Activated CD8-positive, alpha-beta memory T cell treated with anti-CD3 and anti-CD28 coated beads, Interleukin-2, amount 50 U/mL, for 4 hours (primary cell): ENCODE results near the gene RITA1.
"Not testable (repeated sequence)": the region's sequence is repeated elsewhere in the genome, so short reads cannot be mapped to it uniquely, and the experiment has no call there.

ENCODE experiments used
- DNase-seq: peaks from one replicate; pipeline ENCODE4 v3.0.0-alpha.2; 2020

The RITA1 gene

DNA sequence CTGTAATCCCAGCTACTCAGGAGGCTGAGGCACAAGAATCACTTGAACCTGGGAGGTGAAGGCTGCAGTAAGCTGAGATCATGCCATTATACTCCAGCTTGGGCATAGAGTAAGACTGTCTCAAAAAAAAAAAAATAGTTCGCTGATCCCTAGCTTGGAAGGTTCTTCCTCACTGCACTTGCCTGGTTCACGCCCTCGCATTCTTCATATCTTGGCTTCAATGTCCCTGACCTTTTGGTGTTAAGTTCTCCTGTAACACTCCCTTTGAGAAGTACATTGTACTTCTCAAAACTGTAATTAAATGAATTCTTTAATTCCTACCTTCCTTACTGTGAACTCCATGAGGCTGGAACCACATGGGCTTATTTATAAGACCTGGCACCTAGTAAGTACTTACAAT lies 19.3 kb downstream of the RITA1 start:
- DNase-seq: no peak

DNA sequence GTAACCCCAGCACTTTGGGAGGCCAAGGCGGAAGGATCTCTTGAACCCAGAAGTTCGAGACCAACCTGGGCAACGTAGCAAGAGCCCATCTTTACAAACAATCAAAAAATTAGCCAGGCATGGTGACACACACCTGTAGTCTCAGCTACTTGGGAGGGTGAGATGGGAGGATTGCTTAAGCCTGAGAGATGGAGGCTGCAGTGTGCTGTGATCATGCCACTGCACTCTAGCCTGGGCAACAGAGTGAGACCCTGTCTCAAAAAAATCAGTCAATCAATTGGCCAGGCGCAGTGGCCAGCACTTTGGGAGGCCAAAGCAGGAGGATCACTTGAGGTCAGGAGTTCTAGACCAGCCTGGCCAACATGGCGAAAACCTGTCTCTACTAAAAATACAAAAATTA lies 21.3 kb downstream of the RITA1 start:
- DNase-seq: not testable (repeated sequence)

DNA sequence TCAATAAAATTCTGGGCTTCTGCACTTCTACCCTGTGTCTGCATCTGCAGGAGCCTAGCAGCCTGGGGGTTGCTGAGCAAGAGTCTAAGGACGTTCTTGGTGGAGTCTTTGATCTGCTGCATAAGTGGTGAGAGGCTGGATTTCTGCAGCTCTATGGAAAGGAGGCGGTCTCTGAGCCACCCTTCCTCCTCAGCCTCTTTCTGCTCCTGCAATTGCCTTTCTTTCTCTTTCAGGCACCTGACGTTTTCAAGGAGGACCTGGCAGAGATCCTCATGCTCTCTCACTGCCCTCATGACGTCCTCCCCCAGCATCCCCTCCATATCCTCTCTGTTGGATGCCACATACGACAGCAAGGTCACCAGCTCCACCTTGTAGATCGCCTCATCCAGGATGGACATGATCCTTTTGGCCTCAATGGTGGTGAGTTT lies 22.1 kb downstream of the RITA1 start:
- no peak for DNase-seq

DNA sequence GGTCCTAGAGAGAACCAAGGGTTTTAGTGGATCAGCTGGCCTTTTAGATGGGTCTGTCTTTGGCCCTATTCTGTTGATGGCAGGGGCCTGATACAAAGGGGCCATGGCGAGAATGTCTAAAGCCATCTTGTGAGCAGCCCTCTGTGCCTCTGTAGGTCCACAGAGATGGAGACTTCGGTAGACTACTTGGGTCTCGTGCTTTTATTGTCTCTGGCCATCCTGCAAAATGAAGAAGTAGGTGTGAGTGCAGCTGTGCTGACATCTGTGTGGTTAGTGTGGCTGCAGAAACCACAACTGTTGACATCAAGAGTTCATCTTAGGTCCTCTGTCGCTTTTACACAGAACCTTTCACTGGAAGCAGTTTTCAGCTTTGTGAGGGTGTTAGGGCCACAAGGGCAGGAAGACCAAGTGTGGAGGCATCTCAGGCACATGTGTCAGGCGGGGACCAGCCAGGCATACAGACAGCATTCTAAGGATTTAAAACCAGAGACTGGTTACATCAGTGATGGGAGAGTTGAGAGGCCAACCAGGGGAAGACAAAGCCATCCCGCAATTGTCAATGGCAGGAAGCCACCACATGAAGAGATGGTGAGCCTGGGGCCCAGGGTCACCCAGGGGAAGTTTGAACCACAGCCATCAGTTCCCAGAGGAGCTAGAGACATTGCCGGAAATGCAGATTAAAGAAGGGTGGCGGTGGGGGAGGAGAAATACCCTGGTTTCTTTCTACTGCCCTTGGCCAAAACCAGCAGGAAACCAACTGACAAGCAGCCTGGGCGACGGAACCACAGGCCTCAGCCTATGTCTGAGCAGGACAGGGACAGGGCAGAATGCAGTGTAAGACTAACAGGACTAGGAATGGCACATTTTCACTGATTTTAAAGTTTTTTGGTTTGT lies 22.8 kb downstream of the RITA1 start:
- peak; percentile 25 for DNase-seq

DNA sequence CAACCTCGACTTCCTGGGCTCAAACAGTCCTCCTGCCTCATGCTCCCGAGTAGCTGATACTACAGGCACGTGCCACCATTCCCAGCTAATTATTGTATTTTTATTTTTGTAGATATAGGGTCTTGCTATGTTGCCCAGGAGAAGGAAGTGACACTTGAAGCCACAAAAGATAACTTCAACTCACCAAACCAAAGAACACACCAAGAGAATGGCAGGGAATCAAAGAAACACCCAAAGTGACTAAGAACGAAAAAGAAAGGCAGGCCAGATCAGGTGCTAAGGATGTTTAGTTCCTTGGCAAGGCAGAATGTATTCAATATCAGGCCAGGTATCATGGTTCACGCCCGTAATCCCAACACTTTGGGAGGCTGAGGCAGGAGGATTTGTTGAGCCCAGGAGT lies 25.6 kb downstream of the RITA1 start:
- DNase-seq: no peak

DNA sequence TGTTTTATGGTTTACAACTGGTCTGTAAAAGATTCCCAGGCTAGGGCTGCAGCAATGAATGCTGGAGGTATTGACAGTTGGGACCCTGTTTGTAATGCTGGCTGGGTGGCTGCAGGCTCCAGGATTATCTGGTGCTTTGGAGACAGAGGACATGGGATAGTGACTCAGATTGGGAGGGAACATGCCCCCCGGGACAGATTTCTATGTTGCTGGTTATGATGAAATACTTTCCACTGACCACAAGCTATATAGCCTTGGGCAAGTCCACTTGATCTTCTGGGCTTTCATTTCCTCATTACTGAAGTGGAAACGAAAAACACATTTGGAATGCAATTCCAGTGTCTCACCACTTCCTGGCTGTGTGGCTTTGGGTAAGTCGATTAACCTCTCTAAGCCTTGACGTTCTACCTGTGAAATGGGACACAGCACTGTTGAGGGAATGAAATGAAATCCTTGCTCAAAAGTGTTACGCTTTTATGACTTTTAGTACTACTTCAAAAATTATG lies 29.4 kb downstream of the RITA1 start:
- DNase-seq: no peak

DNA sequence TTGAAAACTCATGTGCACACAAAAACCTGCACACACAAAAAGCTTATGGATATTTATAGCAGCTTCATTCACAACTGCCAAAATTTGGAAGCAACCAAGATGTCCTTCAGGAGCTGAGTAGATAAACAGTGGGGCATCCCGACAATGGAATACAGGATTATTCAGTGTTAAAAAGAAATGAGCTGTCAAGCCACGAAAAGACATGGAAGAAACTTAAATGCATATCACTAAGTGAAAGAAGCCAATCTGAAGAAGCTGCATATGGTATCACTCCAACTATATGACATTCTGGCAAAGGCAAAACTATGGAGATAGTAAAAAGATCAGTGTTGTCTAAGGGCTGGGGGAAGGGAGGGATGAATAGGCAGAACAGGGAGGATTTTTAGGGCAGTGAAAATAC lies 30.5 kb downstream of the RITA1 start:
- no peak for DNase-seq

DNA sequence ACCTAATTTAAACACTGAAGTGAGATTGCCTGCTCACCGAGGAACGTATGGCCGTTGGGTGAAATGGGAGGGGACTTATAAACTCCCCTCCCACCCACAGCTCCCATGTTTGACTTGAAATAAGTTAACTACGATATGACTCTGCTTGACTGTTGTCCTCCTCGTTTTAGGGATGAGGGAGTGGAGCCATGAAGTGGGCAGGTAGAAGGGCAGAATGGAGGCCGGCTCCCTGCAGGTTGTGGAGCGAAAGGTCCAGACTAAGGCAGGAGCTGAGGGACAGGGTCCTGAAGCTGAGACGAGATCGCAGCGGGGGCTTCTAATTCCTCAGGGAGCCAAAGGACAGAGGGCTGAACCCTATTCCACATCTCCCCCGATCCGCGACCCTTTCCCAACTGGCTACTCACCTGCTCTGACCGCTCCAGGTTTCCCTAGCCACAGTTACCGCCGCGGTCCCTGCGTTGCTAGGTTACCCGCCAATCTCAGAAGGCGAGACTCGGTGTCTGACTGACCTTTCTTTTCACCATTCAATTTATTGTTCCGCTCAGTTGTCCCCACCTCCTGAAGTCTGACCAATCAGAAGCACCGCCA lies 35.2 kb downstream of the RITA1 start:
- no peak for DNase-seq

DNA sequence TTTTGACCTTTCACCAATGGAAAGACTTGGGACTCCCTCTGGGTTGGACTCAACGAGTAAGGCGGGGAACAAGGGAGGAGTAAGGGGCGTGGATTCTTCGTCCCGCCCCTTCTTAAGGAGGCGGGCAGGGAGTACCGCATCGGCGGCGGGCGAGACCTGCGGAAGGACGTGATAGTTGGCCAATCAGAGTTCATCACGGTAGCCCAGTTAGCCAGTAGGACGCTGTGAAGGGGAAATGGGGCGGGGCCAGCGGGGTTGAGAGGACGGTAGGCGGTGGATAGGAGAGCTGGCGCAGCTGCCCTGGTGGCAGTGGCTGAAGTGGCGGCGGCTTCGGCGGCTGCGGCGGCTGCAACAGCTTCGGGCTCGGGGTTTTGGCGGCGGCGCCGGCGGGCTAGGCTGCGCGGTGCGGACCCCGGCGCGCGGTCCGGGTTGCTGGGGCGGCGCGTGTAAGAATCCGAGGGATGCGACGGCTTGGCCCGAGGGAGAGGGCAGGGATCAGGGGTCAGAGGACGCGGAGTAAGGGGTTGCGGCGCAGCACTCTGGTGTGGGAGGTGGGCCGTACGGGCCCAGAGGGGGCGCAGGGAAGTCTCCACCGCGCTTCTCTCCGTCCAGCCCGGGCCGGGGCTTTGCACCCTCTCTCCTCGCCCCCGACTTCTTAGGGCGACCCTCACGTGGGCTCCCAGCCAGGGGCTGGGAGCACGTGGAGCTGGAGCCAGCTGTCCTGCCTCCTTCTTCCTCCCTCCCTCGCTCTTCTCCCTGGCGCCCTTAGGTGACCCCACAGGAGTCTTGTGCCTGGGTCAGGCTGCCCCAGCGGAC lies 35.9 kb downstream of the RITA1 start, which contains the start of gene TPCN1:
Gene TPCN1, plus strand, starts transcription at position 284 of the 816 bp plus-strand sequence. CDS start 5,389 bp downstream, outside the sequence.
- peak; percentile 98 for DNase-seq

DNA sequence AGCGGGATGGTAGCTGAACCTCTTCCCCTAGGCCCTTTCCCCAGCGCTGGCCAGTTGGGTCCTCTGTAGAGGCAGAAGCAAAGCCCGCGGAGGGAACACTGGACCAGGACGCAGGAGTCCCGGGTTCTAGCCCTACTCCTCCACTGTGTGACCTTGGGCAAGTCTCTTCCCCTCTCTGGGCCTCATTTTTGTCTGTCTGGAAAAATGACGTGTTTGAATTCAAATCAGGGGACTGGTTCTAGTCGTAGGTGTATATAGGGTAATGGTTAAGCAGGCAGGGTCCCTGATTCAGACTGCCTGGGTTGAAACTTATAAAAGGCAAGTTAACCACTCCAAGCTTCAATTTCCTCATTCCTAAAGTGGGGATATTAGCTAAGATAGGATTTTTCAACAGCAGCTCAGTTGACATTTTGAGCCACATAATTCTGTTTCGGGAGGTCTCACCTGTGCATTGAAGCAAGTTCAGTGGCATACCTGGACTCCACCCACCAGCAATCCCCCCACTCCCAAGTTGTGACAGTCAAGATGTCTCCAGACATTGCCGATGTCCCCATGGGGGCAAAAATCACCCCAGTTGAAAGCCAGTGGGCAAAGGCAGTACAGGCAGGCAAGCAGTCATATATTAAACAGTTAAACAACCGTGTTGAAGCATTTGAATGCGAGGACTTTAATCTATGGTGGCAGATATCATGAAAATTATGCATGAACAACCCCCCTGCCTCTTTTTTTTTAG lies 36.6 kb downstream of the RITA1 start:
- no peak for DNase-seq

DNA sequence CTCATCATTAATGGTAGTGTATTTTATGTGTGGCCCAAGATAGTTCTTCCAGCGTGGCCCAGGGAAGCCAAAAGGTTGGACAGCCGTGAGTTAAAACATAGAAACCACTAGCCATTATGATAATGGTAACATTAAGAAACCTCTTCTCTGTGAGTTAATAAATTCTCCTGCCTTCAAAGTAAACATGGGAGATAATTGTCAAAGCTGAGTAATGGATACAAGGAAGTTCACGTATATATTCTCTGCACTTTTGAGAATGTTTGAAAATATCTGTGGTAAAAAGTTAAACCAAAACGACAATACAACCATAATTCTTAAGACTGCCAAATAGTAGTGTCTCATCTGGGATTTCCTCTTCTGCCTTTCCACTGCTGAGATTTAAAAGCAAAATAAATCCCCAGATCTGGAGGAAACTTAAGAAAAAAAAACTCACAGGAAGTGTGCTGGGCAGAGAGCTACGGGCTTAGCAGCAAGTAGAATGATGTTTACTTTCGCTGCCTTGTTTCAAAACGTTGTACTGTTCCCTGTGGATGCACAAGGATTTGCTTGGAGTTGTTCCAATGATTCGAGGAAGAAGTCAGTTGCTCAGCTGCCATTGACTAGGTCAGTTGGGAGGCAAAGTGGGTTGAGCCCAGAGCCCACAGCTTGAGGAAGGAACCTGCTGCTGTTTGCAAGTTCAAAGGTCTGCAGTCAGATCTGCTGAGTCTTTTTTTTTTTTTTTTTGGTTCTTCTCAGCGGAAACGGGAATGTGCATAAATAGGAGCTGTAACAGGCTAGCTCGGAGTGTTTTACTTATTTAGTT lies 37.4 kb downstream of the RITA1 start:
- DNase-seq: no peak

DNA sequence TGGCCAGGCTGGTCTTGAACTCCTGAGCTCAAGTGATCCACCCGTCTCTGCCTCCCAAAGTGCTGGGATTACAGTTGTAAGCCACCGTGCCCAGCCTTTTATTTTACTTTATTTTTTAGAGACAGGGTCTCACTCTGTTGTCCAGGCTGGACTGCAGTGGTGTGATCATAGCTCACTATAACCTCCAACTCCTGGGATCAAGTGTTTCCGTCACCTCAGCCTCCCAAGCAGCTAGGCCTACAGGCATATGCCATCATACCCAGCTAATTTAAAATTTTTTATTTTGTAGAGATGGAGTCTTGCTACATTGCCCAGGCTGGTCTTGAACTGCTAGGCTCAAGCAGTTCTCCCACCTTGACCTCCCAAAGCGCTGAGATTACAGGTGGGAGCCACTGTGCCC lies 39.4 kb downstream of the RITA1 start:
- DNase-seq: no peak

DNA sequence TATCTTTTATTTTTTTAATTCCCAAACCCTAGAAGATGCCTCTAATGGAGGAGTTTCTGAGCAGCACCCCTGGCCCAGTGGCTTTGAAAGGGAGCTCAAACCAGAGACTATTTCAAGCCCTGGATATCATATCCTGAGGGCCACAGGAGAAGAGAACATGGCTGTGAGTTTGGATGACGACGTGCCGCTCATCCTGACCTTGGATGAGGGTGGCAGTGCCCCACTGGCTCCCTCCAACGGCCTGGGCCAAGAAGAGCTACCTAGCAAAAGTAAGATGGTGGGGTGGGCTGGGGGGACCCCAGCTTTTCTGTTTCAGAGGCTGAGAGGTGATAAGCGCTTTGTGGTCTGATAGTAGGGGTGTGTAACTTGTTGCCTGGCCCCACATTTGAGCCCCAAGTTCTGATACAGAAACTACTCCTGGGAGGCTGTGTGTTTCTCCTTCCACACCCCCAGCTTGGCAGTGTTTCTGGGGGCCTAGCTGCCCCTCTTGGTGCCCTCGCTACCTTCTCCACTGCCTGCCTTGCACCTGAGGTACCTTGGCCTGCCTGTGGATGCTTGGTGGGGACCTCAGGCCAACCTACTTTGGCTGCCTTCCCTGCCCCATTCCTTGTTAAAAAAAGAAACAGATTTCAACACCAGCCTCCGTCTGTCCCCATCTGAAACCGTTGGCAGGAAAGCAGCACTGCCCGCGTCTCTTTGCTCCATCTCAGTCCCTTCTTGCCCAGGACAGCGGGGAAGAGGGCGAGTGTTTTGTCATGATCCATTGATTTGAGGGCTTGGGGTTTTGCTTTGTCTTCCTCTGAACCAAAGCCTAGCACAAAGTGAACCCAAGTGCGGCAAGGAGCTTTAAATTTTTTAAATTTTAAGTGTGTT lies 41.4 kb downstream of the RITA1 start:
- no peak for DNase-seq

DNA sequence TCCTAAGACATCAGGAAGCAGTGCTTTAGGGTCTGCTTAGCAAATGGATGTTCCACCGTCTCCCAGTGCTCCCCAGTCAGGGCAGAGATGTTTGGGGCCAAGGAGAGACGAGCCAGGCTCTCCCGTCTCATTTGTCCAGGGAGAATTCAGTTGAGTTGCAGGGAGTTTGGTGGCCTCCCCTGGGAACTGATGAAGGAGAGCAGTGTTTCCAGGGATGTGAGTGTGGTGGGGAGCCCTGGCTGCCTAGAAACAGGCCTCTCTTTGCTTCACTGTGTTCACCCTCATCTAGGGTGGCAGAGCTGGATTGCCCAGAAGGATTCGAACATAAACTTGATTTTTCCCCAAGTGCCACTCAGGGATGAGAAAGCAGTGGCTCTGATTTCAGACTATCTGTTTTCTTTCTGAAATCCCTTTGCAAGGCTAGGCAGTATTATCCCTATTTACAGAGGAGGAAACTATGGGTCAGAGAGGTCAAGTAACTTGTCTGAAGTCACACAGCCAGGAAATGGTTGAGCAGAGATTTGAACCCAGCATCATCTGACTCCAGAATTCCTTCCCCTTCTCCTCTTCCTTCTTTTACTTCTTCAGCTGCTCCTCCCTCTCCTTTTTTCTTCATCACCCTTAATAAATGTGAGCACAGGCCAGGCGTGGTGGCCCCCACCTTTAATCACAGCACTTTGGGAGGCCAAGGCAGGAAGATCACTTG lies 42.3 kb downstream of the RITA1 start:
- DNase-seq: no peak

DNA sequence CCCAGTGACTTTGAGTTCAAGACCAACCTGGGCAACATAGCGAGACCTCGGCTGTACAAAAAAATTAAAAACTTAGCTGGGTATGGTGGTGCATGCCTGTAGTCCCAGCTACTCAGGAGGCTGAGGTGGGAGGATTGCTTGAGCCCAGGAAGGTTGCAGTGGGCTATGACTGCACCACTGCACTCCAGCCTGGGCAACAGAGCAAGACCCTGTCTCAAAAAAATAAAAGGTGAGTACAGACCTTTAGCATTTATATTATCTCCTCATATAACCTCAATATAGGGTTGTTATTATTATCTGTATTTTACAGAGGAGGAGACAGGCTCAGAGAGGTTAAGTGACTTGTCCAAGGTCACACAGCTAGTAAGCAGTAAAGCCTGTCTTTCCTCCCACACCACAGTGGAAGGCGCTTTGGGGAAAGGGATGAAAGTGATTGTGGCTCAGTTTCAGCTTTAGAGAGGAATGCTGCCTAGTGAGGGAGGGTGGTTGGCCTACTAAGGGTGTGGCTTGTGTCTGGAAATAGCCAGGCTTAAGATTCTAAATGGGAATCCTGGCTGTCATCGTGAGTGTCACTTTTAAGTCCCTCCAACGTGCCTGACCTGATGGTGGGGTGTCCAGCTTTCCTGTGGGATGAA lies 43.0 kb downstream of the RITA1 start:
- no peak for DNase-seq

DNA sequence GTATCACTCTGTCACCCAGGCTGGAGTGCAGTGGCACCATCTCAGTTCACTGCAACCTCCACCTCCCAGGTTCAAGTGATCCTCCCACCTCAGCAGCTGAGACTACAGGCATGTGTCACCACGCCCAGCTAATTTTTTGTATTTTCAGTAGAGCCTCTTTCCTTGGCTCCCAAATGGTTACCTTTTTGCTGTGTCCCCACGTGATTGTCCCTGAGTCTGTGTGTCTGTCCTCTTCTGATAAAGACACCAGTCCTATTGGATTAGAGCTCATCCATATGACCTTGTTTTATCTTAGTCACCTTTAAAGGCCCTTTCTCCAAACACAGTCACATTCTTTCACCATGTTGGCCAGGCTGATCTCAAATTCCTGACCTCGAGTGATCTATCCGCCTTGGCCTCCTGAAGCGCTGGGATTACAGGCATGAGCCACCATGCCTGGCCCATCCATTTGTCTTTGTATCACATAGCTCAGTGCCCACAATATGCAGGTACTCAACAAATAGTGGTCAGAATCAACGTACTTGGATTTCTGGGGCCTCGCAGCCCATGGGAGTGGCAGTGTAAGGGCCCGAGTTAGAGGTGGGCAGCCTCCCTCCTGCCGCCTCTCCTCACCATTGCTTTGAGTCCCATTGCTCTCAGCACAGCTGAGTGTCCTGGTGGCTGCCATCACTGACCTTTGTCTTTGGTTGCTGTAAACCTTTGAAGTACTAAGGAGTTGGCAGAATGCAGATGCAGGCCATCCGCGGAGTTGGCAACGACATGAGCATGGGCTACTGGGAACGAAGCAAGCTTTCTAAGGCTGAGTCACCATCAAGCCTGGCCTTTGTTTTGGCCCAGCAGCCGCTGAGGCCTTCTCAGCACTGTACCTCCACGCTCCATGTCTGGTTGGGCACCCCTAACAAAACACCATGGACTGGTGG lies 45.1 kb downstream of the RITA1 start:
- no peak for DNase-seq

DNA sequence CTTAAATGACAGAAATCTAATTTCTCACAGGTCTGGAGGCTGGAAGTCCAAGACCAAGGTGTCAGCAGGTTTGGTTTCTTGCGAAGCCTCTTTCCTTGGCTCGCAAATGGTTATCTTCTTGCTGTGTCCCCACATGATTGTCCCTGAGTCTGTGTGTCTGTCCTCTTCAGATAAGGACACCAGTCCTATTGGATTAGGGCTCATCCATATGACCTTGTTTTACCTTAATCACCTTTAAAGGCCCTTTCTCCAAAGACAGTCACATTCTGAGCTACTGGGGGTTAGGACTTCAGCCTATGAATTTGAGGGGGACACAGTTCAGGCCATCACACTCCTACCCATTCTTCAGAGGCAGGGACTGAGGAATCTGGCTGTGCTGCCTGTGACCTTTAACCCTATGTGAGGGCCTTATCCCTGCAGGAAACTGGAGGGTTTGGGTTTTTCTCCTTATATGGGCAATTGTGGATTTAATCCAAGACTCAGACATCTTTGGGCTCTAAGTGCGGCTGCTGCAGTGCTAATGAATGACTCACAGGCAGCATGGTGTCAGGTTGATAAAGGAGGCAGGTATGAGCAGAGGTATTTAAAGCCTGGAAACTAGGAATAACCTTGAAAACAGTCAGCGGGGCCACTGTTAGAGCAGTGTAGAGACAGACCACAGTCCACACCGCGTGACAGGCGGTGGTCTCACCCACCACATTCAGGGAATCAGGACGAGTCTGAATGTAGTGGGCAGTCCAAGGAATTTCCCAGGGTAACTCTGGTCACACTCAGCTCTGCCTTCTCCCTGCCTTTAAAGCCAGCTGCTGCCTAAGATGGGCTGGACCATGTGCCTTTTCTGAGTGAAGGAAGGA lies 45.9 kb downstream of the RITA1 start:
- no peak for DNase-seq
